CD4-positive, CD25-positive, alpha-beta regulatory T cell (primary cell): ENCODE measurements around the gene GINS2. TPM values are rescaled to one million over a fixed set of nuclear protein-coding genes. Genes with fewer than 3 reads are reported as not detected.
A peak's percentile ranks its signal among the peaks of the same experiment; 100 is the strongest.

Source experiments
- ATAC-seq, 2 donors: fragments of 150-1000 bp; cut with Tn5 transposase; one replicate each; pipeline ENCODE4 v1.10.0; 2021; ENCODE audit warnings: low read depth in 2 of 2, moderate number of reproducible peaks in 2 of 2, moderate library complexity in 1 of 2
- DNase-seq, 3 donors: peaks; one replicate each; pipeline versions ENCODE4 v3.0.0 to v3.0.0-alpha.2; 2012 to 2022; ENCODE audit warnings: mixed read lengths in 1 of 3
- H3K27ac ChIP-seq: one replicate; pipeline ENCODE4 v1.7.0; 2013; ENCODE audit warnings: mild to moderate bottlenecking, low read length; ENCODE audit not compliant: insufficient read depth, poor library complexity, severe bottlenecking
- H3K27me3 ChIP-seq: one replicate; pipeline ENCODE4 v1.7.0; 2013; ENCODE audit warnings: low read length; ENCODE audit not compliant: control insufficient read depth, insufficient read depth
- H3K36me3 ChIP-seq: one replicate; pipeline ENCODE4 v1.7.0; 2013; ENCODE audit warnings: mild to moderate bottlenecking, low read length, moderate library complexity; ENCODE audit not compliant: control insufficient read depth, insufficient read depth
- H3K4me1 ChIP-seq: 2 replicates; pipeline ENCODE4 v1.7.0; 2013; ENCODE audit warnings: mild to moderate bottlenecking, low read length; ENCODE audit not compliant: insufficient read depth, control insufficient read depth, poor library complexity, severe bottlenecking
- H3K4me3 ChIP-seq: one replicate; pipeline ENCODE4 v1.7.0; 2013; ENCODE audit warnings: low read depth, mild to moderate bottlenecking, low read length, moderate library complexity
- H3K9me3 ChIP-seq, 2 experiments: 1 replicate in 1 of 2; 2 replicates in 1 of 2; pipeline ENCODE4 v1.7.0; 2013; ENCODE audit warnings: low read length in 2 of 2, mild to moderate bottlenecking in 1 of 2, moderate library complexity in 1 of 2; ENCODE audit not compliant: control insufficient read depth in 2 of 2
- H3K27ac Mint-ChIP-seq, 3 donors: one replicate each; pipeline ENCODE4 v1.8.0; 2020 to 2022; ENCODE audit warnings: mild to moderate bottlenecking in 3 of 3, mixed read lengths in 3 of 3, moderate library complexity in 2 of 3
- H3K27me3 Mint-ChIP-seq: one replicate; pipeline ENCODE4 v1.8.0; 2022; ENCODE audit warnings: mild to moderate bottlenecking, mixed read lengths
- H3K36me3 Mint-ChIP-seq: one replicate; pipeline ENCODE4 v1.8.0; 2020; ENCODE audit warnings: mixed read lengths
- H3K4me1 Mint-ChIP-seq, 4 donors: one replicate each; pipeline ENCODE4 v1.8.0; 2020 to 2022; ENCODE audit warnings: mixed read lengths in 4 of 4, mild to moderate bottlenecking in 1 of 4
- H3K4me3 Mint-ChIP-seq, 4 donors: one replicate each; pipeline ENCODE4 v1.8.0; 2020 to 2022; ENCODE audit warnings: mild to moderate bottlenecking in 4 of 4, mixed read lengths in 4 of 4, moderate library complexity in 3 of 4
- H3K9me3 Mint-ChIP-seq, 7 donors: one replicate each; pipeline ENCODE4 v1.8.0; 2020 to 2022; ENCODE audit warnings: mixed read lengths in 7 of 7, mild to moderate bottlenecking in 3 of 7, moderate library complexity in 2 of 7
- polyA plus RNA-seq, 4 donors: library from polyadenylated mRNA; unstranded; fragments of 300-500 nt; fragmentation: Illumina TruSeq; gene quantifications; one replicate each; pipeline ENCODE4 v1.2.3, GENCODE V29; 2021
- total RNA-seq: library from RNA; stranded (reverse); gene quantifications from one replicate; pipeline ENCODE4 v1.2.3, GENCODE V29; 2022

Gene GINS2
- total and polyA plus RNA-seq, 5 donors from 2014 or later, result 2.9 to 5.1 (median 3.9) TPM

- H3K36me3 Mint-ChIP-seq, result peaks cover 28% of the 10 kb centered on the region
- peaks cover 0 to 5% (median 2%) of the 10 kb centered on the region in 4 donors for H3K4me1 Mint-ChIP-seq
- H3K27me3 Mint-ChIP-seq, result no peaks in the 10 kb centered on the region
- no peak overlapping the region for H3K4me3 Mint-ChIP-seq
- Histone ChIP-seq H3K9me3 (no peaks in the 10 kb centered on the region), H3K27me3 (no peaks in the 10 kb centered on the region), H3K27ac (no peak overlapping the region), H3K36me3 (peaks cover 45% of the 10 kb centered on the region), H3K4me3 (no peak overlapping the region), H3K4me1 (no peaks in the 10 kb centered on the region)
- no peaks in the 10 kb centered on the region for H3K9me3 Mint-ChIP-seq
- H3K27ac Mint-ChIP-seq, result peak overlapping the region in 1 of 3 donors; percentile 68
- ATAC-seq, result no peak
- DNase-seq, result no peak
These were observed 15.0 kb downstream of the GINS2 start for GRCh38 chr16:85673529-85674417.

- Histone ChIP-seq H3K4me3 (no peak overlapping the region), H3K9me3 (no peaks in the 10 kb centered on the region), H3K27me3 (no peaks in the 10 kb centered on the region), H3K27ac (no peak overlapping the region), H3K36me3 (peaks cover 50% of the 10 kb centered on the region), H3K4me1 (no peaks in the 10 kb centered on the region)
- ATAC-seq, result no peak
- DNase-seq, result no peak
- Mint-ChIP-seq H3K27me3 (no peaks in the 10 kb centered on the region), H3K4me3 (no peak overlapping the region), H3K9me3 (no peaks in the 10 kb centered on the region), H3K27ac (no peak overlapping the region), H3K36me3 (peaks cover 32% of the 10 kb centered on the region), H3K4me1 (peaks cover 0 to 5% (median 2%) of the 10 kb centered on the region in 4 donors)
These were observed 17.9 kb downstream of the GINS2 start for GRCh38 chr16:85670840-85671239.

- DNase-seq (no peak), ATAC-seq (no peak)
- Mint-ChIP-seq H3K36me3 (peaks cover 37% of the 10 kb centered on the region), H3K9me3 (no peaks in the 10 kb centered on the region), H3K4me3 (no peak overlapping the region), H3K27ac (no peak overlapping the region), H3K27me3 (no peaks in the 10 kb centered on the region), H3K4me1 (peaks cover 0 to 5% (median 0%) of the 10 kb centered on the region in 4 donors)
- Histone ChIP-seq H3K27ac (no peak overlapping the region), H3K4me3 (no peak overlapping the region), H3K27me3 (no peaks in the 10 kb centered on the region), H3K9me3 (no peaks in the 10 kb centered on the region), H3K36me3 (peaks cover 53% of the 10 kb centered on the region), H3K4me1 (no peaks in the 10 kb centered on the region)
These were observed 19.9 kb downstream of the GINS2 start for GRCh38 chr16:85668676-85669424.

- peaks cover 0 to 5% (median 0%) of the 10 kb centered on the region in 4 donors for H3K4me1 Mint-ChIP-seq
- no peak overlapping the region for H3K27ac ChIP-seq
- H3K9me3 Mint-ChIP-seq, result no peaks in the 10 kb centered on the region
- H3K27me3 ChIP-seq, result no peaks in the 10 kb centered on the region
- DNase-seq (no peak), ATAC-seq (no peak)
- no peak overlapping the region for H3K4me3 ChIP-seq
- H3K9me3 ChIP-seq, result no peaks in the 10 kb centered on the region
- H3K27ac Mint-ChIP-seq, result peak overlapping the region in 1 of 3 donors; percentile 86
- H3K36me3 ChIP-seq, result peaks cover 54% of the 10 kb centered on the region
- no peak overlapping the region for H3K4me3 Mint-ChIP-seq
- H3K27me3 Mint-ChIP-seq, result no peaks in the 10 kb centered on the region
- no peaks in the 10 kb centered on the region for H3K4me1 ChIP-seq
- peaks cover 37% of the 10 kb centered on the region for H3K36me3 Mint-ChIP-seq
These were observed 20.8 kb downstream of the GINS2 start for GRCh38 chr16:85667841-85668413.

- Mint-ChIP-seq H3K9me3 (no peaks in the 10 kb centered on the region), H3K36me3 (peaks cover 33% of the 10 kb centered on the region), H3K27me3 (no peaks in the 10 kb centered on the region), H3K27ac (no peak overlapping the region), H3K4me3 (no peak overlapping the region), H3K4me1 (peaks cover 0 to 5% (median 0%) of the 10 kb centered on the region in 4 donors)
- no peaks in the 10 kb centered on the region for H3K9me3 ChIP-seq
- peaks cover 52% of the 10 kb centered on the region for H3K36me3 ChIP-seq
- H3K27ac ChIP-seq, result no peak overlapping the region
- DNase-seq, result no peak
- H3K27me3 ChIP-seq, result no peaks in the 10 kb centered on the region
- H3K4me3 ChIP-seq, result no peak overlapping the region
- ATAC-seq, result no peak
- no peaks in the 10 kb centered on the region for H3K4me1 ChIP-seq
These were observed 21.5 kb downstream of the GINS2 start for GRCh38 chr16:85667261-85667660.

- H3K4me1 ChIP-seq, result no peaks in the 10 kb centered on the region
- no peak for ATAC-seq
- peaks cover 46% of the 10 kb centered on the region for H3K36me3 ChIP-seq
- H3K4me3 ChIP-seq, result no peak overlapping the region
- peak overlapping the region in 1 of 3 donors; percentile 86 for H3K27ac Mint-ChIP-seq
- no peaks in the 10 kb centered on the region for H3K9me3 ChIP-seq
- H3K27ac ChIP-seq, result no peak overlapping the region
- no peaks in the 10 kb centered on the region for H3K27me3 Mint-ChIP-seq
- H3K9me3 Mint-ChIP-seq, result no peaks in the 10 kb centered on the region
- H3K4me1 Mint-ChIP-seq, result peaks cover 0 to 4% (median 0%) of the 10 kb centered on the region in 4 donors
- no peak for DNase-seq
- no peaks in the 10 kb centered on the region for H3K27me3 ChIP-seq
- H3K4me3 Mint-ChIP-seq, result no peak overlapping the region
- H3K36me3 Mint-ChIP-seq, result peaks cover 29% of the 10 kb centered on the region
These were observed 22.8 kb downstream of the GINS2 start for GRCh38 chr16:85665929-85666328.

GRCh38 chr16:85665373-85665740 lies 23.4 kb downstream of the GINS2 start:
- no peak overlapping the region for H3K4me3 Mint-ChIP-seq
- H3K27ac ChIP-seq, result no peak overlapping the region
- no peaks in the 10 kb centered on the region for H3K9me3 ChIP-seq
- peak overlapping the region in 1 of 3 donors; percentile 55 for H3K27ac Mint-ChIP-seq
- no peaks in the 10 kb centered on the region for H3K27me3 ChIP-seq
- no peak for ATAC-seq
- peaks cover 23% of the 10 kb centered on the region for H3K36me3 Mint-ChIP-seq
- H3K9me3 Mint-ChIP-seq, result no peaks in the 10 kb centered on the region
- no peaks in the 10 kb centered on the region for H3K4me1 ChIP-seq
- H3K36me3 ChIP-seq, result peaks cover 42% of the 10 kb centered on the region
- H3K27me3 Mint-ChIP-seq, result no peaks in the 10 kb centered on the region
- peaks cover 0 to 3% (median 0%) of the 10 kb centered on the region in 4 donors for H3K4me1 Mint-ChIP-seq
- no peak overlapping the region for H3K4me3 ChIP-seq
- no peak for DNase-seq
